Cardiac fibroblast (primary cell): Measurements from ENCODE around the gene SGMS2.

ENCODE experiments used
- DNase-seq, 2 donors: peaks; one replicate each; pipeline versions ENCODE4 v3.0.0 to v3.0.0-alpha.2; 2010; ENCODE audit warnings: low read depth in 2 of 2
- H3K4me3 ChIP-seq, 2 donors: replicated peaks in 1 of 2; 1 replicate in 1 of 2; 2 replicates in 1 of 2; pipeline ENCODE4 v1.5.1; 2011; ENCODE audit warnings: low read depth in 2 of 2, low read length in 2 of 2, mild to moderate bottlenecking in 2 of 2, moderate library complexity in 1 of 2
- TF ChIP-seq, protein P1 (sequence below): IDR thresholded peaks from one replicate; pipeline ENCODE4 v1.5.1; 2011; ENCODE audit warnings: low read depth, mild to moderate bottlenecking, low read length, inconsistent platforms

SGMS2 gene

DNA sequence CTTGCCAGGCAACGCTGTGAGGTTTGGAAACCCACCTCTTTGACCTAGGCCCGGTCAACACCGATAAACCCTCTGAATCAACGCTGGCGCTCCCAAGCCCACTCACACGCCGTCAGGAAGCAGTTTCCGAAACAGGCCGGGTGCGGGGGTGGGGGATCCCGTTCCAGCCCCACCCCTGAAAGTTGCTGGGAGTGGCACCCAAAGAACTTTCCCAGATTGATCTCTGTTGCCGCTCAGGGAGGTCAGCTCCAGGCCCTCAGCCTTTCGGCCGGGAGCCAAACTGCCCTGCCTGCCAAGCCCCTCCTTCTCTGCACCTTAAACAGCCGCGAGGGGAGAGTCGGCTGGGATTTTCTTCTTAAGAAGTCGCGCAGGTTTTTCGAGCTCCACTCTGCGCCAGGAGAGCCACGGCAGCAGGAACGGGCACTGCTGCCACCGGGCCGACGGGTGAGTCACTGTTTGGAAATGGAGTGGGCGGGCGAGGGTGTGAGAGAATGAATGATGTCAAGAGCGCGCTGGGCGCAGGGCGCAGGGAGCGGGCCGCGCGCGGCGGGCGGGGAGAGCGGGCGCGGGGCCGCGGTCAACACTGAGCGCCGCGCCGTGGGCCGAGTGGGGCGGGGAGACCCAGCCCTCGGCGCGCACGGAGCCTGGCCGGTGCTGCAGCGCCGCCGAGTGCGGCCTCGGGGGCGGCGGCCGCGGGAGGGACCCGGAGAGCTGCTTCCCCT lies at the start of gene SGMS2:
Gene SGMS2, plus strand, starts transcription at position 583 of the 722 bp plus-strand sequence. CDS start 70,622 bp downstream, outside the sequence.
- peak; percentile 91 to 93 for DNase-seq
- H3K4me3 ChIP-seq, result peak within 1 kb of the TSS; percentile 64 to 87
- TF ChIP-seq, protein P1, sequence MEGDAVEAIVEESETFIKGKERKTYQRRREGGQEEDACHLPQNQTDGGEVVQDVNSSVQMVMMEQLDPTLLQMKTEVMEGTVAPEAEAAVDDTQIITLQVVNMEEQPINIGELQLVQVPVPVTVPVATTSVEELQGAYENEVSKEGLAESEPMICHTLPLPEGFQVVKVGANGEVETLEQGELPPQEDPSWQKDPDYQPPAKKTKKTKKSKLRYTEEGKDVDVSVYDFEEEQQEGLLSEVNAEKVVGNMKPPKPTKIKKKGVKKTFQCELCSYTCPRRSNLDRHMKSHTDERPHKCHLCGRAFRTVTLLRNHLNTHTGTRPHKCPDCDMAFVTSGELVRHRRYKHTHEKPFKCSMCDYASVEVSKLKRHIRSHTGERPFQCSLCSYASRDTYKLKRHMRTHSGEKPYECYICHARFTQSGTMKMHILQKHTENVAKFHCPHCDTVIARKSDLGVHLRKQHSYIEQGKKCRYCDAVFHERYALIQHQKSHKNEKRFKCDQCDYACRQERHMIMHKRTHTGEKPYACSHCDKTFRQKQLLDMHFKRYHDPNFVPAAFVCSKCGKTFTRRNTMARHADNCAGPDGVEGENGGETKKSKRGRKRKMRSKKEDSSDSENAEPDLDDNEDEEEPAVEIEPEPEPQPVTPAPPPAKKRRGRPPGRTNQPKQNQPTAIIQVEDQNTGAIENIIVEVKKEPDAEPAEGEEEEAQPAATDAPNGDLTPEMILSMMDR, result no peak

- no peak overlapping the region for H3K4me3 ChIP-seq
- DNase-seq, result no peak
- TF ChIP-seq, protein P1, result no peak
Measured at GRCh38 chr4:107777890-107778289, 46.8 kb upstream of the SGMS2 start.

DNA sequence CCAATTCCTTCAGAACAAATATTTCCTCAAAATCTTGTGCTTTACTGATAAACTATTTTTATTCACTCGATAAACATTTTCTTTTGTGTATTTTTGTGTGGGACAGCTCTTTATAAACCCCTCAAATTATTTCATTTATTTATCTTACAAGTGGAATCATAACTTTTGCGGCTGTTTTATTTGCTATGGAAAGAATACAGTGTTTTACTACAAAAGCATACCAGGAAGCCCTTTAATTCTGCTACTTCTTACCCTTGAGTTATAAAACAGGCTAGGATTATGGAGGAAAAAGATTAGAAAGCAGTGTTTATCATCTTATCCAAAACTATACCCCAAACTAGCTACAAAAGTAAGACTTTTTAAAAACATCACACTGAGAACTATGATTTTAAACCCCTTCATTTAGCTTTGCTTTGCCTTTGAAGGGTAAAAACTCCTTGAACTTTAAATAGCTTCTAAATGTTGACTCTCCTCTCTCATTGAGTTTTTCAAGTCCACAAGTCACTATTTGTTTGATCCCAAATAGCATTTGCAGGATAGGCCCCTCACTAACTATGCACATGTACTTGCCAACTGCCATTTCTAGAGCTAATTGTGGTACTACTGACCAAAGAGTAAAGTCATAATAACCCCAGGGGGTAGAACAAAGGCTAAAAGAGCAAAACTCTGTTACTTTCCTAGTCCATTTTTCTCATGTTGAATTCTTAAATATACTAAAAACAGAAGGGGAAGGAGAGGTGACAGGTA lies 45.8 kb upstream of the SGMS2 start:
- TF ChIP-seq, protein P1, result no peak
- no peak for DNase-seq
- H3K4me3 ChIP-seq, result no peak overlapping the region

GRCh38 chr4:107780665-107781064 lies 44.1 kb upstream of the SGMS2 start:
- TF ChIP-seq, protein P1, result no peak
- no peak overlapping the region for H3K4me3 ChIP-seq
- no peak for DNase-seq

DNA sequence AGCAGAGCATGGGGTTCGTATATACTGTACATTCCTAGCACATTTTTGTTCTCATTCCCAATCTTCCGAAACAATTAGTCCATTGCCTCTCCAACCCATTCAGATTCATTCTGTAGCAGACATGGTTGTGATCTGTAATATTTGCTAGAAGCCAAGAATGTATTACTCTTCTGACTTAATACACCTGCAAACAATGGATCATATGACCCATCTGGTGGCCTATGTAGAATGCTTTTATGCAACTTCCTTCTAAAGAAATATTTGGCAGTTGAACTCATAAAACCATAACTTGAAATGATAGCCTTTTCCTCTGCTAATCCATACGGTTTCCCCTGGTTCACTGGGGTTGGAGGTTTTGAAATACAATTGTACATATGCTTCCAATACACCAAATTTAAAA lies 32.8 kb upstream of the SGMS2 start:
- TF ChIP-seq, protein P1, result no peak
- no peak overlapping the region for H3K4me3 ChIP-seq
- DNase-seq, result peak in 1 of 2 donors; percentile 28

DNA sequence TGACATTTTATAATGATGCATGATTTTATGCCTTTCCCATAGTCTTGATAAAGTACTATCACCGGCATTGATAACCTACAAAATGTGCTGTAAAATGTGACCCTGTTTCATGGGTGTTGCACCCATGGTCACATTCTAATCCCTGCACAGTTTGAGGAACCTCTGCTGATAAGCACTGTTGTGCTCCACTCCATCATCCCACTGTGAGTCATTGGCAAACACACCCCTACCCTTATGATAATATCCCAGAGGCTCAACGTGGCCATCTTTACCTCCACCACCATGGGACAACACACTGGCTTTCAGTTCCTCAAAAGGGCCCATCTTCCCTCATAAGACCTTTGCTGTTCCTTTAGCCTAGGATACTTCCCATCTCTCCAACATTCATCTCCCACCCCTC lies 32.0 kb upstream of the SGMS2 start:
- DNase-seq, result no peak
- no peak overlapping the region for H3K4me3 ChIP-seq
- TF ChIP-seq, protein P1, result no peak
